HepG2 (cell line): ENCODE results near the gene ARHGAP22. TPM values are rescaled to one million over a fixed set of nuclear protein-coding genes. Genes with fewer than 3 reads are reported as not detected.

ENCODE experiments used
- ATAC-seq: fragments of 200-7000 bp; cut with Tn5 transposase; 3 replicates; pipeline ENCODE4 v1.9.1; 2020; ENCODE audit warnings: mild to moderate bottlenecking, moderate library complexity
- BruUV-seq: library from RNA; stranded (reverse); fragments of 400-500 nt; replicated peaks from 2 replicates; lab custom pipeline; 2021; lab: Mats Ljungman, UMichigan
- CTCF ChIA-PET: fragments of 300-600 bp; formaldehyde crosslinking; extraction: SDS; loops from one replicate; lab custom pipeline; 2021; ENCODE audit warnings: low total read pairs, inconsistent platforms, low intra/inter-chr PET ratio; lab: Yijun Ruan, JAX
- POLR2A ChIA-PET: fragments of 350-600 bp; sonication (Branson Sonifier 250); formaldehyde crosslinking; loops from one replicate; lab custom pipeline; 2020; ENCODE audit warnings: antibody characterized with exemption, inconsistent platforms; lab: Yijun Ruan, JAX
- DNase-seq: peaks from one replicate; pipeline ENCODE4 v3.0.0-alpha.2; 2015; ENCODE audit warnings: low spot score
- FAIRE-seq: peaks from 3 replicates; lab custom pipeline; 2011; peaks lifted over from hg19 to GRCh38; lab: Jason Lieb, UNC
- H2AFZ ChIP-seq: one replicate; pipeline ENCODE4 v1.6.1; 2011; ENCODE audit warnings: low read length, inconsistent platforms
- H3K27ac ChIP-seq: fragments of 300-600 bp; 3 replicates; pipeline ENCODE4 v1.8.0; 2011; ENCODE audit warnings: mixed run types, mild to moderate bottlenecking, mixed read lengths, low read length, inconsistent platforms; ENCODE audit not compliant: insufficient read depth; ENCODE audit errors: extremely low read length
- H3K27me3 ChIP-seq, 2 experiments: fragments of 200-600 bp in 1 of 2; 2 replicates in 1 of 2; 3 replicates in 1 of 2; pipeline versions ENCODE4 v1.6.0 to v1.8.0; 2011; ENCODE audit warnings: low read length in 2 of 2, mild to moderate bottlenecking in 2 of 2, moderate library complexity in 2 of 2, inconsistent platforms in 1 of 2; ENCODE audit not compliant: insufficient read depth in 2 of 2, control insufficient read depth in 1 of 2
- H3K36me3 ChIP-seq, 2 experiments: fragments of 200-600 bp in 1 of 2; replicated peaks in 1 of 2; 2 replicates in 1 of 2; 3 replicates in 1 of 2; pipeline versions ENCODE4 v1.5.1 to v1.8.0; 2011; ENCODE audit warnings: low read length in 2 of 2, inconsistent platforms in 1 of 2; ENCODE audit not compliant: insufficient read depth in 2 of 2, control insufficient read depth in 1 of 2
- H3K4me1 ChIP-seq: 2 replicates; pipeline ENCODE4 v1.5.1; 2012; ENCODE audit warnings: low read length, inconsistent platforms; ENCODE audit not compliant: insufficient read depth
- H3K4me2 ChIP-seq: 2 replicates; pipeline ENCODE4 v1.6.0; 2011; ENCODE audit warnings: low read depth, low read length, inconsistent platforms
- H3K4me3 ChIP-seq, 3 experiments: fragments of 200-600 bp in 1 of 3; sonication (generic), shearing (Covaris generic) in 1 of 3; replicated peaks in 1 of 3; 2 replicates each; pipeline ENCODE4 v1.5.1; 2011 to 2016; ENCODE audit warnings: low read length in 3 of 3, inconsistent platforms in 2 of 3, low read depth in 2 of 3, mild to moderate bottlenecking in 2 of 3, control low read depth in 1 of 3, mixed read lengths in 1 of 3; ENCODE audit not compliant: insufficient read depth in 1 of 3
- H3K79me2 ChIP-seq: one replicate; pipeline ENCODE4 v1.6.1; 2011; ENCODE audit warnings: low read length, inconsistent platforms; ENCODE audit not compliant: insufficient read depth
- H3K9ac ChIP-seq: 2 replicates; pipeline ENCODE4 v1.6.0; 2011; ENCODE audit warnings: mild to moderate bottlenecking, low read depth, low read length, inconsistent platforms; ENCODE audit not compliant: insufficient read depth
- H3K9me3 ChIP-seq: 2 replicates; pipeline ENCODE4 v1.5.1; 2012; ENCODE audit warnings: mild to moderate bottlenecking, low read length
- H4K20me1 ChIP-seq: 2 replicates; pipeline ENCODE4 v1.6.0; 2011; ENCODE audit warnings: inconsistent platforms, mild to moderate bottlenecking, low read length, moderate library complexity; ENCODE audit not compliant: insufficient read depth
- AHR ChIP-seq: IDR thresholded peaks from 2 replicates; pipeline ENCODE4 v1.6.1; 2018; ENCODE audit warnings: missing genetic modification reagents, missing compliant biosample characterization
- ARNT2 ChIP-seq: sonication (generic); formaldehyde crosslinking; IDR thresholded peaks from 2 replicates; pipeline ENCODE4 v1.8.0; 2022; ENCODE audit warnings: mild to moderate bottlenecking, low read depth, missing genetic modification reagents, moderate library complexity
- GATAD1 ChIP-seq: IDR thresholded peaks from 2 replicates; pipeline ENCODE4 v1.6.1; 2016; ENCODE audit warnings: missing genetic modification reagents, missing compliant biosample characterization
- HIVEP1 ChIP-seq: sonication (generic); formaldehyde crosslinking; IDR thresholded peaks from 2 replicates; pipeline ENCODE4 v1.4.0; 2020; ENCODE audit warnings: mild to moderate bottlenecking, missing genetic modification reagents
- KLF9 ChIP-seq: IDR thresholded peaks from 2 replicates; pipeline ENCODE4 v1.6.1; 2016; ENCODE audit warnings: low read depth
- MED13 ChIP-seq: sonication (generic); formaldehyde crosslinking; IDR thresholded peaks from 2 replicates; pipeline ENCODE4 v1.5.0; 2020; ENCODE audit warnings: missing genetic modification reagents
- MTA3 ChIP-seq: sonication (generic); formaldehyde crosslinking; IDR thresholded peaks from 2 replicates; pipeline ENCODE4 v1.4.0; 2020; ENCODE audit warnings: missing genetic modification reagents
- MYNN ChIP-seq: sonication (generic); formaldehyde crosslinking; IDR thresholded peaks from 2 replicates; pipeline ENCODE4 v1.4.0; 2020; ENCODE audit warnings: mild to moderate bottlenecking, low read depth, missing genetic modification reagents
- PAWR ChIP-seq: sonication (generic); formaldehyde crosslinking; IDR thresholded peaks from 2 replicates; pipeline ENCODE4 v1.4.0; 2020; ENCODE audit warnings: missing genetic modification reagents, mild to moderate bottlenecking, borderline replicate concordance
- PAX8 ChIP-seq: sonication (generic); formaldehyde crosslinking; IDR thresholded peaks from 2 replicates; pipeline ENCODE4 v1.8.0; 2022; ENCODE audit warnings: mild to moderate bottlenecking, missing genetic modification reagents, borderline replicate concordance
- PCBP1 ChIP-seq: fragments of 200-400 bp; formaldehyde crosslinking; IDR thresholded peaks from 2 replicates; pipeline ENCODE4 v1.6.1; 2017; ENCODE audit warnings: mild to moderate bottlenecking, low read depth, low read length, borderline replicate concordance
- PRDM15 ChIP-seq: sonication (generic); formaldehyde crosslinking; IDR thresholded peaks from 2 replicates; pipeline ENCODE4 v1.4.0; 2020; ENCODE audit warnings: missing genetic modification reagents
- RXRB ChIP-seq: IDR thresholded peaks from 2 replicates; pipeline ENCODE4 v1.6.1; 2016; ENCODE audit warnings: borderline replicate concordance, missing genetic modification reagents, missing compliant biosample characterization
- TEAD3 ChIP-seq: optimal IDR thresholded peaks from 2 replicates; pipeline ENCODE3; 2016; ENCODE audit warnings: borderline replicate concordance
- TP53 ChIP-seq: sonication (generic); formaldehyde crosslinking; conservative IDR thresholded peaks from 2 replicates; pipeline ENCODE4 v1.4.0; 2020; ENCODE audit warnings: missing genetic modification reagents
- ZNF329 ChIP-seq: sonication (generic); formaldehyde crosslinking; IDR thresholded peaks from 2 replicates; pipeline ENCODE4 v1.9.0; 2021; ENCODE audit warnings: low read depth, mild to moderate bottlenecking, missing genetic modification reagents
- ZSCAN22 ChIP-seq: sonication (generic); formaldehyde crosslinking; IDR thresholded peaks from 2 replicates; pipeline ENCODE4 v1.4.0; 2020; ENCODE audit warnings: mild to moderate bottlenecking, missing genetic modification reagents
- WGBS: methylation state at CpG from one replicate; pipeline ENCODE4 v1.1.6; 2017; ENCODE audit warnings: low lambda C conversion rate; 5-methylcytosine and 5-hydroxymethylcytosine counted together
- in situ Hi-C: cut with HindIII; loops from 2 replicates; pipeline ENCODE4 v1.10.0; 2017; ENCODE audit warnings: low pct_unique_long_range_greater_than_20kb; ENCODE audit not compliant: extremely low pct_ligation_motif_present
- intact Hi-C: fragments of 100-400 bp; cut with micrococcal nuclease; formaldehyde crosslinking; loops from one replicate; pipeline ENCODE4 v1.10.0; 2022; ENCODE audit not compliant: unreplicated experiment
- polyA plus RNA-seq, 8 experiments: library from polyadenylated mRNA; depleted of rRNA in 3 of 8; stranded (reverse) in 7 of 8; unstranded in 1 of 8; fragments of >200 nt; fragmentation: Illumina TruSeq in 4 of 8; extraction: Trizol in 4 of 8; gene quantifications; 2 replicates each; pipeline versions ENCODE4 v1.2.1 to v1.2.3, GENCODE V29; 2011 to 2016; ENCODE audit warnings: low read depth in 4 of 8, missing spikeins in 1 of 8, mixed read lengths in 1 of 8; ENCODE audit not compliant: insufficient read depth in 1 of 8
- total RNA-seq, 5 experiments: library from RNA; depleted of rRNA; stranded (reverse); fragments of >200 nt; fragmentation: Illumina TruSeq; extraction: Trizol; gene quantifications; 2 replicates each; pipeline ENCODE4 v1.2.3, GENCODE V29; 2016; ENCODE audit warnings: low read depth in 1 of 5

The ARHGAP22 gene
- total and polyA plus RNA-seq, 2 of the 13 experiments (the other 11 are each of a cell fraction or from before 2014, with no cell fraction given), result 0.08 to 0.38 TPM

GRCh38 chr10:48623009-48623408 is 18.1 kb upstream of the ARHGAP22 start:
- Histone ChIP-seq H3K4me1 (no peaks in the 10 kb centered on the region), H4K20me1 (no peaks in the 10 kb centered on the region), H3K36me3 (no peaks in the 10 kb centered on the region), H3K4me3 (no peak overlapping the region), H3K4me2 (no peak overlapping the region), H3K79me2 (no peaks in the 10 kb centered on the region), H3K9me3 (no peaks in the 10 kb centered on the region), H3K9ac (no peak overlapping the region), H3K27ac (no peak overlapping the region), H3K27me3 (0 out of 5 replicates have a peak, but pooled peaks cover 0 to 3% of the 10 kb centered on the region in 2 experiments), H2AFZ (no peak overlapping the region)
- WGBS, result 31% methylated on average over 3 of the region's 3 CpGs
- DNase-seq, result no peak
- CTCF ChIA-PET, result no interaction called here
- POLR2A ChIA-PET, result no interaction called here
- intact Hi-C loops (no loop called here), in situ Hi-C loops (no loop called here)
- no peak for FAIRE-seq
- no peak for TF ChIP-seq ZNF329
- no peak for TF ChIP-seq ZSCAN22 (CRISPR knock-in tag)
- TF ChIP-seq PAX8 (CRISPR knock-in tag), result no peak
- TF ChIP-seq MYNN, result no peak
- TF ChIP-seq HIVEP1, result no peak
- no peak for TF ChIP-seq RXRB
- no peak for TF ChIP-seq TP53
- no peak for TF ChIP-seq MTA3 (CRISPR knock-in tag)
- no peak for TF ChIP-seq MED13 (CRISPR knock-in tag)
- TF ChIP-seq ARNT2, result no peak
- TF ChIP-seq TEAD3 (CRISPR knock-in tag), result no peak
- TF ChIP-seq AHR (CRISPR knock-in tag), result no peak
- no peak for TF ChIP-seq PCBP1
- no peak for TF ChIP-seq PAWR
- no peak for TF ChIP-seq PRDM15 (CRISPR knock-in tag)
- no peak for TF ChIP-seq GATAD1 (CRISPR knock-in tag)
- no peak for TF ChIP-seq KLF9
- no peak for ATAC-seq
- BruUV-seq, result no TSS peak
